K562 (cell line): Measurements from ENCODE around the gene ZNF143. TPM values are rescaled to one million over a fixed set of nuclear protein-coding genes. Genes with fewer than 3 reads are reported as not detected.

Experiments used
- ARID2 ChIP-seq: fragments of 450-650 bp; IDR thresholded peaks from 2 replicates; pipeline ENCODE4 v1.6.1; 2017; ENCODE audit warnings: antibody characterized with exemption, mild to moderate bottlenecking
- ARID4B ChIP-seq: sonication (generic); formaldehyde crosslinking; IDR thresholded peaks from 2 replicates; pipeline ENCODE4 v1.8.0; 2022; ENCODE audit warnings: mild to moderate bottlenecking, missing genetic modification reagents
- CHCHD3 ChIP-seq: fragments of 250-450 bp; sonication (Bioruptor Pico); IDR thresholded peaks from 2 replicates; pipeline ENCODE4 v2.1.2; 2022; ENCODE audit warnings: mild to moderate bottlenecking
- CREB3 ChIP-seq: fragments of 450-650 bp; conservative IDR thresholded peaks from 2 replicates; pipeline ENCODE4 v1.6.1; 2016; ENCODE audit warnings: missing genetic modification characterization, low read depth, mild to moderate bottlenecking, missing compliant biosample characterization, moderate library complexity
- CREBBP ChIP-seq: IDR thresholded peaks from one replicate; pipeline ENCODE4 v1.6.1; 2012; ENCODE audit warnings: low read depth, mild to moderate bottlenecking, control low read depth, inconsistent platforms, low read length
- DNMT1 ChIP-seq: fragments of 450-650 bp; IDR thresholded peaks from 2 replicates; pipeline ENCODE4 v1.6.1; 2016; ENCODE audit warnings: antibody characterized with exemption, mild to moderate bottlenecking
- FOS ChIP-seq: IDR thresholded peaks from 3 replicates; pipeline ENCODE4 v1.6.1; 2011; ENCODE audit not compliant: insufficient read length; ENCODE audit errors: extremely low read depth
- FOXJ2 ChIP-seq: fragments of 200-800 bp; sonication (Bioruptor generic); IDR thresholded peaks from 2 replicates; pipeline ENCODE4 v1.6.1; 2016; ENCODE audit warnings: missing genetic modification characterization, missing compliant biosample characterization
- HCFC1 ChIP-seq: IDR thresholded peaks from 2 replicates; pipeline ENCODE4 v1.6.1; 2012; ENCODE audit warnings: low read depth, low read length, improper control_type of control experiment
- HDAC1 ChIP-seq, 2 experiments: fragments of 450-650 bp; IDR thresholded peaks; 2 replicates each; pipeline ENCODE4 v1.6.1; 2016 to 2017; ENCODE audit warnings: inconsistent platforms in 1 of 2, mild to moderate bottlenecking in 1 of 2, moderate library complexity in 1 of 2
- IFI16 ChIP-seq: fragments of 250-450 bp; sonication (Bioruptor Pico); IDR thresholded peaks from 2 replicates; pipeline ENCODE4 v2.1.2; 2022; ENCODE audit warnings: mild to moderate bottlenecking, inconsistent platforms
- KAT7 ChIP-seq: sonication (generic); formaldehyde crosslinking; IDR thresholded peaks from 2 replicates; pipeline ENCODE4 v1.8.0; 2022; ENCODE audit warnings: missing genetic modification reagents, mild to moderate bottlenecking, borderline replicate concordance
- PURB ChIP-seq: sonication (generic); formaldehyde crosslinking; IDR thresholded peaks from 2 replicates; pipeline ENCODE4 v1.9.0; 2021; ENCODE audit warnings: low read depth, mild to moderate bottlenecking, missing genetic modification reagents
- SOX6 ChIP-seq: fragments of 450-650 bp; IDR thresholded peaks from 2 replicates; pipeline ENCODE4 v1.6.1; 2014; ENCODE audit warnings: mild to moderate bottlenecking
- THRA ChIP-seq: fragments of 450-650 bp; IDR thresholded peaks from 2 replicates; pipeline ENCODE4 v1.6.1; 2017; ENCODE audit warnings: mild to moderate bottlenecking, moderate library complexity
- TRIM24 ChIP-seq, 2 experiments: fragments of 450-650 bp; IDR thresholded peaks; 2 replicates each; pipeline ENCODE4 v1.6.1; 2016
- ZBTB49 ChIP-seq: sonication (generic); formaldehyde crosslinking; IDR thresholded peaks from 2 replicates; pipeline ENCODE4 v1.8.0; 2022; ENCODE audit warnings: missing genetic modification reagents, mild to moderate bottlenecking, borderline replicate concordance
- ZNF639 ChIP-seq, 2 experiments: fragments of 200-800 bp in 1 of 2; sonication (Bioruptor generic) in 1 of 2; sonication (generic) in 1 of 2; formaldehyde crosslinking in 1 of 2; IDR thresholded peaks in 1 of 2; conservative IDR thresholded peaks in 1 of 2; 2 replicates each; pipeline versions ENCODE4 v1.5.0 to v1.6.1; 2016 to 2020; ENCODE audit warnings: missing compliant biosample characterization in 1 of 2, missing genetic modification characterization in 1 of 2, missing genetic modification reagents in 1 of 2
- ZSCAN29 ChIP-seq: fragments of 450-650 bp; IDR thresholded peaks from 2 replicates; pipeline ENCODE4 v1.6.1; 2017
- polyA plus RNA-seq, 8 experiments: library from polyadenylated mRNA; depleted of rRNA in 4 of 8; stranded (reverse) in 5 of 8; unstranded in 3 of 8; fragments of >200 nt; fragmentation: Nextera tagmentation in 2 of 8; fragmentation: Illumina TruSeq in 1 of 8; extraction: Ambion mirVana in 2 of 8; extraction: Trizol in 1 of 8; gene quantifications; 2 replicates each; pipeline versions ENCODE4 v1.2.1 to v1.2.3, GENCODE V29; 2011 to 2014; ENCODE audit warnings: inconsistent platforms in 1 of 8, missing spikeins in 1 of 8
- total RNA-seq, 7 experiments: library from RNA; depleted of rRNA in 6 of 7; stranded (reverse); fragments of >200 nt in 6 of 7; fragmentation: Illumina TruSeq in 2 of 7; extraction: Trizol in 2 of 7; gene quantifications; 2 replicates each; pipeline versions ENCODE4 v1.2.1 to v1.2.3, GENCODE V29; 2011 to 2021; ENCODE audit warnings: low replicate concordance in 1 of 7

Gene ZNF143
- total and polyA plus RNA-seq, 9 of the 15 experiments (the other 6 are each of a cell fraction or from before 2014, with no cell fraction given) = 18.4 to 58.5 (median 27.1) TPM

- TF ChIP-seq CREB3 (tag) = no peak
- no peak for TF ChIP-seq THRA
- TF ChIP-seq HCFC1 = no peak
- TF ChIP-seq CHCHD3 (CRISPR knock-in tag) = no peak
- no peak for TF ChIP-seq FOXJ2 (tag)
- 0 out of 4 replicates have a peak, but pooled peaks of 1 of the 2 experiments have one; percentile 4 for TF ChIP-seq ZNF639 (CRISPR knock-in tag; conservative IDR thresholded peaks at IDR 0.05 in 1 of 2, IDR thresholded peaks at IDR 0.05 in 1 of 2)
- TF ChIP-seq DNMT1 = no peak
- no peak for TF ChIP-seq ARID4B (CRISPR knock-in tag)
- TF ChIP-seq CREBBP = no peak
- TF ChIP-seq ARID2 = no peak
- no peak for TF ChIP-seq HDAC1 (IDR thresholded peaks at IDR 0.05)
- TF ChIP-seq KAT7 (CRISPR knock-in tag) = no peak
- no peak for TF ChIP-seq ZSCAN29
- no peak for TF ChIP-seq TRIM24 (IDR thresholded peaks at IDR 0.05)
- no peak for TF ChIP-seq FOS
- no peak for TF ChIP-seq SOX6
- TF ChIP-seq IFI16 = no peak
- no peak for TF ChIP-seq ZBTB49 (CRISPR knock-in tag)
- no peak for TF ChIP-seq PURB (CRISPR knock-in tag)
These were observed 105.8 kb downstream of the ZNF143 start (continued) for GRCh38 chr11:9566561-9567063.
